Limb (tissue), 2 donors: Measurements from ENCODE around the gene PPP1R12C.
"Not testable (repeated sequence)": the region's sequence is repeated elsewhere in the genome, so short reads cannot be mapped to it uniquely, and the experiment has no call there.

ENCODE experiments used
- DNase-seq, 2 donors: peaks; one replicate each; pipeline ENCODE4 v3.0.0-alpha.2; 2016; ENCODE audit errors: extremely low spot score in 2 of 2

The PPP1R12C gene

GRCh38 chr19:55116859-55117662 is at the start of gene PPP1R12C:
PPP1R12C (minus strand) TSS chr19:55117637; CDS start chr19:55117543, 94 bp downstream.
- peak in 1 of 2 donors; percentile 67 for DNase-seq

- peak; percentile 91 to 95 for DNase-seq
Observed at GRCh38 chr19:55166530-55167268, 49.3 kb upstream of the PPP1R12C start, which contains the start of gene DNAAF3. DNAAF3 (minus strand) TSS chr19:55166613; CDS start chr19:55166413, 200 bp downstream.

GRCh38 chr19:55165952-55166529 is 48.6 kb upstream of the PPP1R12C start:
- DNase-seq = peak in 1 of 2 donors; percentile 75

GRCh38 chr19:55161571-55162322 is 44.3 kb upstream of the PPP1R12C start:
- DNase-seq = no peak

GRCh38 chr19:55160986-55161365 is 43.5 kb upstream of the PPP1R12C start:
- DNase-seq = no peak

- DNase-seq = peak; percentile 71 to 83
Observed at GRCh38 chr19:55160128-55160985, 42.9 kb upstream of the PPP1R12C start.

GRCh38 chr19:55158848-55159749 is 41.7 kb upstream of the PPP1R12C start:
- DNase-seq = no peak

- no peak for DNase-seq
Observed at GRCh38 chr19:55158423-55158822, 41.0 kb upstream of the PPP1R12C start.

- DNase-seq = no peak
Observed at GRCh38 chr19:55157064-55157908, 39.8 kb upstream of the PPP1R12C start, which contains the start of gene TNNI3. TNNI3 (minus strand) TSS chr19:55157732; CDS start chr19:55157589, 143 bp downstream.

GRCh38 chr19:55156202-55157063 is 39.0 kb upstream of the PPP1R12C start:
- DNase-seq = peak in 1 of 2 donors; percentile 74

GRCh38 chr19:55155784-55156183 is 38.3 kb upstream of the PPP1R12C start:
- DNase-seq = not testable (repeated sequence)

- no peak for DNase-seq
Observed at GRCh38 chr19:55153652-55154264, 36.3 kb upstream of the PPP1R12C start.

GRCh38 chr19:55152017-55152416 is 34.6 kb upstream of the PPP1R12C start:
- no peak for DNase-seq

- DNase-seq = peak; percentile 35 to 52
Observed at GRCh38 chr19:55149078-55150003, 31.9 kb upstream of the PPP1R12C start, which contains the start of gene TNNT1. TNNT1 (minus strand) TSS chr19:55149206; CDS start chr19:55147157, 2,049 bp downstream.

- DNase-seq = peak in 1 of 2 donors; percentile 50
Observed at GRCh38 chr19:55147545-55148251, 30.3 kb upstream of the PPP1R12C start.
